Measurements from ENCODE around the gene SERTAD2.

Gene SERTAD2

GRCh38 chr2:64646007-64646880, 7.5 kb downstream of the SERTAD2 start:
- peak; percentile 90 for DNase-seq

GRCh38 chr2:64644458-64645382, 9.0 kb downstream of the SERTAD2 start:
- DNase-seq: peak; percentile 66

GRCh38 chr2:64643838-64644457, 9.8 kb downstream of the SERTAD2 start:
- no peak for DNase-seq

- no peak for DNase-seq
Observed at GRCh38 chr2:64641599-64641998, 12.1 kb downstream of the SERTAD2 start.

GRCh38 chr2:64640153-64641044, 13.3 kb downstream of the SERTAD2 start:
- DNase-seq: no peak

GRCh38 chr2:64639691-64640090, 14.0 kb downstream of the SERTAD2 start:
- DNase-seq: no peak

GRCh38 chr2:64638502-64639120, 15.1 kb downstream of the SERTAD2 start:
- DNase-seq: no peak

- DNase-seq: no peak
Observed at GRCh38 chr2:64637931-64638330, 15.8 kb downstream of the SERTAD2 start.

GRCh38 chr2:64637000-64637635, 16.6 kb downstream of the SERTAD2 start:
- DNase-seq: no peak

GRCh38 chr2:64635976-64636911, 17.5 kb downstream of the SERTAD2 start:
- DNase-seq: no peak

- no peak for DNase-seq
Observed at GRCh38 chr2:64634345-64635267, 19.1 kb downstream of the SERTAD2 start.

- DNase-seq: no peak
Observed at GRCh38 chr2:64632835-64633819, 20.6 kb downstream of the SERTAD2 start.

- DNase-seq: no peak
Observed at GRCh38 chr2:64631771-64632170, 21.9 kb downstream of the SERTAD2 start.

GRCh38 chr2:64630752-64631151, 23.0 kb downstream of the SERTAD2 start:
- no peak for DNase-seq

GRCh38 chr2:64629875-64630274, 23.8 kb downstream of the SERTAD2 start:
- DNase-seq: no peak

- DNase-seq: no peak
Observed at GRCh38 chr2:64629329-64629781, 24.4 kb downstream of the SERTAD2 start.

All from activated CD4-positive, alpha-beta T cell treated with anti-CD3 and anti-CD28 coated beads for 48 hours (primary cell).